ENCODE data around the gene ERC1.

The ERC1 gene

GRCh38 chr12:1377681-1378080, 386.7 kb downstream of the ERC1 start:
- no peak for DNase-seq (ENCODE audit: low read depth in 1 of 2, low spot score in 1 of 2)

DNA sequence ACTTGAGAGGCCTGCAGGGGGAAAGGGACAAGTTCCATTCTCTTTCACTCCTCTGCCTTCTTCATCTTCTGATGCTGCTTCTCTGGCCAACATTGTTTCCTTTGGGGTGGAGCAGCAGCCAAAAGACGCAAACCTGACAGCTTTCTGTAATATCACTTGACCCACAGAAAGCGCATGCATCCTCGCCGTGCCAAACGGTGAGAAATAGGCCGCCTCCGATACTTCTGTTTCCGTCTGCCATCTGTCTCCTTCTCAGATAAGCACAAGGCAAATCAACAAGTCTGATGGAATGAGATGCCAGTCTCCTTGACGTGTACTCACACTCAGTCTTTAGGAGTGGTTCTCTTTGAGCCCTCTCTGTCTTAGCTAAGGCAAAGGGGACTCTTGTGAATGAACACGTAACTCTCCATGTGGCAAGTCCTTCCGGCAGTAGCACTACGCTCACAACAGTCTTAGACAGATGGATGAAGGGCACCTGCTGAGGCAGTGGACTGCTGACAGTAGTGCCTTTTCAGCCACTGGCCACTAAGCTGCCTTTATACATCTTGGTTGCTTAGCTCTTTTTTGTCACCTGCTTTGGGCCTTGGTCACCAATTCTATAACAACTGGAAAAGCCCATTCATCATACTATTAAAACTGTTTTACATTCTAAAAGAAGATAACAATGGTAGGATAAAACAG, 389.3 kb downstream of the ERC1 start:
- DNase-seq (ENCODE audit: low read depth in 1 of 2, low spot score in 1 of 2) = no peak

DNA sequence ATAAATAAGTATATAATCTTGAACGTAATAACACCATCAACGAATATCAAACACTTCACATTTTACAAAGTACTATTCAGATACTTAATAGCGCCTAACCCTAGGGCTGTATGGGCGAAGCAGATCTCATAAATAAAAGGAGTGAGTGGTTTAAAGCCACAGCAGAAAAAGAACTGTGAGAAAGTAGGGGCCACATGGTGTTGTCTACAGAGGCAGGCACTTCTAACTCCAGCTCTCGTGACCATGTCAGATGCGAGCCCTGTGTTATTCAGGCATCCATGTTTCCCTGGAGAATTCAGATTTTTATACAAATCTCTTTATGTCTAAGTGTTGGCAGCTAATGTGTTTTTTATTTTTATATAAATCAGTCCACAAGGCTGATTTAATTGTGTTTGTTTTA, 391.1 kb downstream of the ERC1 start:
- DNase-seq (ENCODE audit: low read depth in 1 of 2, low spot score in 1 of 2) = no peak

- no peak for DNase-seq (ENCODE audit: low read depth in 1 of 2, low spot score in 1 of 2)
Observed at GRCh38 chr12:1382826-1383225, 391.8 kb downstream of the ERC1 start.

GRCh38 chr12:1383758-1384157, 392.7 kb downstream of the ERC1 start:
- no peak for DNase-seq (ENCODE audit: low read depth in 1 of 2, low spot score in 1 of 2)

DNA sequence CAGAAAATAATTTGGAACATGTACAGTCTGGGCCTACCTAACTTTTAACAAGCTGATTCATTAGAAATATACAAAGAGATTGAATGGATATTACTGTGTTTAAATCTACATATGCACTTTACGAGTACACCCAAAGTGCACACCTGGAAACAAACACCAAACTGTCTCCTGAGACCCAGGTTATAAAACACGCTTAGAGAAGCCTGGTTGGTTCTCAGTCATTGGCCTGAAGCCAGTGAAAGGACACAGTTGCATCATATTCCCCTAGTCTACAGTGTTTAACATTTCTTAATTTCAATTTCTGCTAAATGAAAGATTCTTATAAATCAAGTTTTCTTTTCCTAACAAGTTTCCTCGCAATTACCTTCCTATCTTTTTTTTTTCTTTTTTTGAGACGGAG, 393.9 kb downstream of the ERC1 start:
- DNase-seq (ENCODE audit: low read depth in 1 of 2, low spot score in 1 of 2) = no peak

GRCh38 chr12:1391722-1392121, 400.7 kb downstream of the ERC1 start:
- DNase-seq (ENCODE audit: low read depth in 1 of 2, low spot score in 1 of 2) = no peak

GRCh38 chr12:1395421-1395955, 404.5 kb downstream of the ERC1 start:
- DNase-seq (ENCODE audit: low read depth in 1 of 2, low spot score in 1 of 2) = no peak

DNA sequence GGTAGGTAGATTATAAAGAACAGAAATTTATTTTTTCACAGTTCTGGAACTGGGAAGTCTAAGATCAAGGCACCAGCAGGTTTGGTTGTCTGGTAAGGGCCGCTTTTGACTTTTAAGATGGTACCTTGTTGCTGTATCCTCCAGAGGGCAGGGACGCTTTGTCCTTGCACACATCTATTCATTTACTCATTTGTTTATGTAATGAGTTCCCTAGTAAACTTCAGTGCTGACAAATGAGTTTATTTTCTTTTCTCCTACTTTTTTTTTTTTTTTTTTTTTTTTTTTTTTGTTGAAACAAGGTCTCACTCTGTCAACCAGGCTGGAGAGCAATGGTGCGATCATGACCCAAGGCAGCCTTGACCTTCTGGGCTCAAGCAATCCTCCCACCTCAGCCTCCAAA, 407.6 kb downstream of the ERC1 start:
- no peak for DNase-seq (ENCODE audit: low read depth in 1 of 2, low spot score in 1 of 2)

- DNase-seq (ENCODE audit: low read depth in 1 of 2, low spot score in 1 of 2) = no peak
Observed at GRCh38 chr12:1401891-1402290, 410.9 kb downstream of the ERC1 start.

GRCh38 chr12:1403417-1403816, 412.4 kb downstream of the ERC1 start:
- no peak for DNase-seq (ENCODE audit: low read depth in 1 of 2, low spot score in 1 of 2)

- DNase-seq (ENCODE audit: low read depth in 1 of 2, low spot score in 1 of 2) = no peak
Observed at GRCh38 chr12:1405619-1406018, 414.6 kb downstream of the ERC1 start.

GRCh38 chr12:1410794-1411193, 419.8 kb downstream of the ERC1 start:
- no peak for DNase-seq (ENCODE audit: low read depth in 1 of 2, low spot score in 1 of 2)

DNA sequence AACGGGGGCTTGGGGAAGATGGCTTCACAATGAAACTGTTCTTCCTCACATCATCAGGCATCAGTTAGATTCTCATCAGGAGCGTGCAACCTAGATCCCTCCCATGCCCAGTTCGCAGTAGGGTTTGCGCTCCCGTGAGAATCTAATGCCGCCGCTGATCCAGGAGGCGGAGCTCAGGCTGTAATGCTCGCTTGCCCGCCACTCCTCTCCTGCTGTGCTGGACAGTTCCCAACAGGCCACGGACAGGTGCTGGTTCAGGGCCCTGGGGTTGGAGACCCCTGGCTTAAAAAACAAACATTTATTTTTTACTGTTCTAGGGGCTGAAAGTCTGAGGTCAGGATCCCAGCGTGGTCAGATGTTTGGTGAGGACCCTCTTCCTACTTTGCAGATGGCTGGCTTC, 422.9 kb downstream of the ERC1 start:
- no peak for DNase-seq (ENCODE audit: low read depth in 1 of 2, low spot score in 1 of 2)

DNA sequence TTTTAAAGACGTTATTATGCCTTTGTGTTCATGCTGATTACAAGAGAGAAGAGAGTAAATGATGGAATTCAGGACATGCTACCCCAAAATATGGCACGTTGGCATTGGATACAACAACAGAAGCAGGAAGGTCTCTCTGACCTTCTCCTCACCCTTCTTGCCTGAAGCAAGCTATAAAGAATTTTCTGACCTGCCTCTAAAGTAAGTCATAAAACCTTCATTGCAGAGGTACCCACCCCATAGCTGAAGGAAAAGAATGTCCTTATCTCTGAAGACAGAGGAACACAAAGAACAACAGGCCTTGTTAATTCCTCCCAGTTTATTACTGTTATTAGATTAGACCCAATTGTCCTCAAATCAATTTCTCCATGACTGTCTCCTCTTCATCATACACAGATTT, 427.1 kb downstream of the ERC1 start:
- DNase-seq (ENCODE audit: low read depth in 1 of 2, low spot score in 1 of 2) = no peak

- no peak for DNase-seq (ENCODE audit: low read depth in 1 of 2, low spot score in 1 of 2)
Observed at GRCh38 chr12:1419849-1420371, 428.9 kb downstream of the ERC1 start.

DNA sequence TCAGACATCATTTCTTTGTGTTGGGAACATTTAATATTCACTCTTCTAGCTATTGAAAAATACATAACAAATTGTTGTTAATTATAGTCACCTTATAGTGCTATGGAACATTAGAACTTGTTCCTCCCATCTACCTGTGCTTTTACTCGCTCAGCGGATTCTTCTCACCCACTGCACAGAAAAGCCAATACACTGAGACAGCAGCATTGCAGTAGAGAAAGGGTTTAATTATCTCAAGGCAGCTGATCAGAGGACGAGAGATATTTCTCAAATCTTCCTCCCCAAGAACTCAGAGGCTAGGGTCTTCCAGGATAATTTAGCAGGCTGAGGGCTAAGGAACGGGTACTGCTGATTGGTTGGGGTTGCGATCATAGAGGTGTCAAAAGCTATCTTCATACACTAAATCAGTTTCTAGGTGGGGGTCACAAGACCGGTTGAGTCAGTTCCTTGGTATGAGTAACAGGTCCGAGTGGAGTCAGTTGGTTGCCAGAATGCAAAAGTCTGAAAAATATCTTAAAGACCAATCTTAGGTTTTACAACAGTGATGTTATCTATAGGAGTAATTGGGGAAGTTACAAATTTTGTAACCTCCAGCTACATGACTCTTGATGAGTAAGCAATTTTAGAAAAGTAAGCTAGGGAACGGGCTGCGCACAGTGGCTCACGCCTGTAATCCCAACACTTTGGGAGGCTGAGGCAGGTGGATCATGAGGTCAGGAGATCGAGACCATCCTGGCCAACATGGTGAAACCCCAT, 430.2 kb downstream of the ERC1 start:
- DNase-seq (ENCODE audit: low read depth in 1 of 2, low spot score in 1 of 2) = no peak

- no peak for DNase-seq (ENCODE audit: low read depth in 1 of 2, low spot score in 1 of 2)
Observed at GRCh38 chr12:1422604-1423315, 431.7 kb downstream of the ERC1 start.

DNA sequence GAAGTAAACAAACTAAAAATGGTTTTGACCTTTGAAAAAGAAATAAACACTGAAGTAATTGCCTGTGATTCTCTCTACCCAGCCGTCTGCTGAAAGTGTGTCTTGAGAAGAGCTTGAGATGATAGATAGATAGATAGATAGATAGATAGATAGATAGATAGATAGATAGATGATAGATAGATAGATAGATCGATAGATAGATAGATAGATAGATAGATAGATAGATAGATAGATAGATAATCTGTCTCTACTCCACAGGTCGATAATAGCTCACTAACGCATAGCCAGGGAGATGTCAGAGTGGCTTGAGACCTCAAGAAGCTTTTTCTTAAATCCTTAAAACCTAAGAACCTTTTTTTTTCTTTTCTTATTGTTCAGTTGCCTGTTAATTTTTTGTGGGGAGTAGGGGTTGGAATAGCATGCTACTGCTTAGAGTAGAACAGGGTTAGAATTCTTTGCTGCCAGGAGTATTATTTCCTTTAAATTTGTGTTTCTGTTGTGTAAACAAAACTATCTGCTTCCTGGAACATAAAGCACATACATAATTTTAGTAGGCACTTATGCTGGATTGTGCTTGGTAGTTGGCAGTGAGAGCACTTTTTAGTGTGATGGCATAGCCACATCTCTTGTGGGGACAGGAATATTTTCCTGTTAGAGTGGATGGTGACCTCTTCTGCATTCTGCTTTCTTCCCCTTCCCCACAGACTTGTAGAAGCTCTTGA, 433.8 kb downstream of the ERC1 start:
- no peak for DNase-seq (ENCODE audit: low read depth in 1 of 2, low spot score in 1 of 2)

GRCh38 chr12:1425396-1425729, 434.3 kb downstream of the ERC1 start:
- no peak for DNase-seq (ENCODE audit: low read depth in 1 of 2, low spot score in 1 of 2)

DNA sequence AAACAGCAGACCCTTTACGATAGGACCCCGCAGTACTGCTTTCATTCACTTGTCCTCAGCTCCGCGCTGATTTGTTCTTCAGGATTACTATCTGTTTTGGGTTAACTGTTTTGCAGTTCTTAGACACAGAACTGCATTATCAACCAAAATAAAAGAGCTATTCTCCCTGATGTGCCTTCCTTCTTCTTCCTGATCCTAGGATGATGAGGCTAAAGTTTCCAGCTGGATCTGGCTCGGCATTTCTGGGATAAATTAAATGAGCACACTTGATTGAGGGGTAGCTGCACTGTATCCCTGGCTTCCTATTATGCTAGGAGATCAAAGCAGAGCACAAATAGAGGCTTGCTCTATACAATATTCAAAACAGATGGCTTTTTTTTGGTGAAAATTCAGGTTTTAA, 437.6 kb downstream of the ERC1 start:
- no peak for DNase-seq (ENCODE audit: low read depth in 1 of 2, low spot score in 1 of 2)
